Measurements from ENCODE around the gene CLSTN1. TPM values are rescaled to one million over a fixed set of nuclear protein-coding genes. Genes with fewer than 3 reads are reported as not detected.
"Not testable (repeated sequence)": the region's sequence is repeated elsewhere in the genome, so short reads cannot be mapped to it uniquely, and the experiment has no call there.

The CLSTN1 gene
- total RNA-seq, 1 donor from 2014 or later = 126 TPM

- no peaks in the 10 kb centered on the region for H3K27me3 Mint-ChIP-seq (ENCODE audit: low read depth)
- DNase-seq (ENCODE audit: low spot score) = no peak
- H3K9me3 Mint-ChIP-seq (ENCODE audit: low read depth) = no peaks in the 10 kb centered on the region
- TF ChIP-seq CTCF (IDR thresholded peaks at IDR 0.05) = no peak
- H3K36me3 Mint-ChIP-seq (ENCODE audit: low read depth) = peaks cover 12% of the 10 kb centered on the region
- peaks cover 21% of the 10 kb centered on the region for H3K4me1 Mint-ChIP-seq (ENCODE audit: low read depth)
- H3K4me3 Mint-ChIP-seq (ENCODE audit: unreplicated experiment) = no peak overlapping the region
- peak overlapping the region; percentile 77 for H3K27ac Mint-ChIP-seq (ENCODE audit: unreplicated experiment)
These were observed 70.6 kb downstream of the CLSTN1 start for GRCh38 chr1:9753121-9753531.

GRCh38 chr1:9751971-9752370 is 71.8 kb downstream of the CLSTN1 start:
- no peak for DNase-seq (ENCODE audit: low spot score)
- no peak for TF ChIP-seq CTCF (IDR thresholded peaks at IDR 0.05)
- Mint-ChIP-seq H3K4me1 (ENCODE audit: low read depth) (peaks cover 21% of the 10 kb centered on the region), H3K36me3 (ENCODE audit: low read depth) (peaks cover 14% of the 10 kb centered on the region), H3K27ac (ENCODE audit: unreplicated experiment) (no peak overlapping the region), H3K27me3 (ENCODE audit: low read depth) (no peaks in the 10 kb centered on the region), H3K4me3 (ENCODE audit: unreplicated experiment) (no peak overlapping the region), H3K9me3 (ENCODE audit: low read depth) (no peaks in the 10 kb centered on the region)

GRCh38 chr1:9749361-9749760 is 74.4 kb downstream of the CLSTN1 start:
- Mint-ChIP-seq H3K4me1 (ENCODE audit: low read depth) (peaks cover 6% of the 10 kb centered on the region), H3K36me3 (ENCODE audit: low read depth) (peaks cover 14% of the 10 kb centered on the region), H3K4me3 (ENCODE audit: unreplicated experiment) (no peak overlapping the region), H3K9me3 (ENCODE audit: low read depth) (no peaks in the 10 kb centered on the region), H3K27ac (ENCODE audit: unreplicated experiment) (no peak overlapping the region), H3K27me3 (ENCODE audit: low read depth) (no peaks in the 10 kb centered on the region)
- no peak for DNase-seq (ENCODE audit: low spot score)
- TF ChIP-seq CTCF (IDR thresholded peaks at IDR 0.05) = no peak

GRCh38 chr1:9748391-9748790 is 75.4 kb downstream of the CLSTN1 start:
- H3K27me3 Mint-ChIP-seq (ENCODE audit: low read depth); H3K4me3 Mint-ChIP-seq (ENCODE audit: unreplicated experiment); H3K4me1 Mint-ChIP-seq (ENCODE audit: low read depth); H3K27ac Mint-ChIP-seq (ENCODE audit: unreplicated experiment); DNase-seq (ENCODE audit: low spot score); H3K9me3 Mint-ChIP-seq (ENCODE audit: low read depth): not testable (repeated sequence)
- peaks cover 18% of the 10 kb centered on the region for H3K36me3 Mint-ChIP-seq (ENCODE audit: low read depth)

GRCh38 chr1:9746651-9747050 is 77.1 kb downstream of the CLSTN1 start:
- DNase-seq (ENCODE audit: low spot score) = no peak
- Mint-ChIP-seq H3K27ac (ENCODE audit: unreplicated experiment) (no peak overlapping the region), H3K27me3 (ENCODE audit: low read depth) (no peaks in the 10 kb centered on the region), H3K9me3 (ENCODE audit: low read depth) (no peaks in the 10 kb centered on the region), H3K4me3 (ENCODE audit: unreplicated experiment) (no peak overlapping the region), H3K4me1 (ENCODE audit: low read depth) (no peaks in the 10 kb centered on the region), H3K36me3 (ENCODE audit: low read depth) (peaks cover 23% of the 10 kb centered on the region)
- no peak for TF ChIP-seq CTCF (IDR thresholded peaks at IDR 0.05)

- no peak for TF ChIP-seq CTCF (IDR thresholded peaks at IDR 0.05)
- Mint-ChIP-seq H3K4me1 (ENCODE audit: low read depth) (no peaks in the 10 kb centered on the region), H3K4me3 (ENCODE audit: unreplicated experiment) (no peak overlapping the region), H3K27ac (ENCODE audit: unreplicated experiment) (no peak overlapping the region), H3K36me3 (ENCODE audit: low read depth) (peaks cover 20% of the 10 kb centered on the region), H3K9me3 (ENCODE audit: low read depth) (no peaks in the 10 kb centered on the region), H3K27me3 (ENCODE audit: low read depth) (no peaks in the 10 kb centered on the region)
- DNase-seq (ENCODE audit: low spot score) = peak; percentile 14
These were observed 77.6 kb downstream of the CLSTN1 start for GRCh38 chr1:9746211-9746610.

Data from chondrocyte (in vitro differentiated cells).